Measurements from ENCODE around the gene PIP5K1C. TPM values are rescaled to one million over a fixed set of nuclear protein-coding genes. Genes with fewer than 3 reads are reported as not detected.

Gene PIP5K1C
- total RNA-seq, 1 donor from 2014 or later = 8.6 TPM

GRCh38 chr19:3599776-3600187 is 100.5 kb downstream of the PIP5K1C start:
- H3K36me3 ChIP-seq = no peaks in the 10 kb centered on the region
- no peaks in the 10 kb centered on the region for H3K4me1 ChIP-seq
- H3K36me3 Mint-ChIP-seq = no peaks in the 10 kb centered on the region
- no peaks in the 10 kb centered on the region for H3F3A ChIP-seq (ENCODE audit: low read depth)
- no peak overlapping the region for H3K27ac ChIP-seq
- H3K4me1 Mint-ChIP-seq = no peaks in the 10 kb centered on the region
- DNase-seq (ENCODE audit: low spot score) = peak; percentile 42
- no peaks in the 10 kb centered on the region for H3K79me2 ChIP-seq (ENCODE audit: low read depth)
- no peak overlapping the region for H3K9ac ChIP-seq
- no peaks in the 10 kb centered on the region for H3K9me3 Mint-ChIP-seq
- H3K4me2 ChIP-seq = no peak overlapping the region
- no peak overlapping the region for H3K4me3 Mint-ChIP-seq
- peaks cover 11% of the 10 kb centered on the region for H3K27me3 ChIP-seq
- no peak overlapping the region for H3K4me3 ChIP-seq
- no peaks in the 10 kb centered on the region for H3K9me3 ChIP-seq (ENCODE audit: low read depth)
- no peak for TF ChIP-seq EZH2phosphoT487 (IDR thresholded peaks at IDR 0.05)
- TF ChIP-seq CTCF (IDR thresholded peaks at IDR 0.05) = peak; percentile 36
- H4K20me1 ChIP-seq (ENCODE audit: low read depth) = no peaks in the 10 kb centered on the region
- H2AFZ ChIP-seq (replicated peaks) = no peak overlapping the region
- H3K27ac Mint-ChIP-seq = no peak overlapping the region
- peaks cover 10% of the 10 kb centered on the region for H3K27me3 Mint-ChIP-seq (ENCODE audit: insufficient read depth, low read depth)

- H3F3A ChIP-seq (ENCODE audit: low read depth) = peaks cover 8% of the 10 kb centered on the region
- Mint-ChIP-seq H3K27me3 (ENCODE audit: insufficient read depth, low read depth) (peaks cover 22% of the 10 kb centered on the region), H3K36me3 (no peaks in the 10 kb centered on the region), H3K4me3 (no peak overlapping the region), H3K9me3 (peaks cover 5% of the 10 kb centered on the region), H3K4me1 (no peaks in the 10 kb centered on the region), H3K27ac (no peak overlapping the region)
- no peak overlapping the region for H2AFZ ChIP-seq (replicated peaks)
- no peak for TF ChIP-seq EZH2 (IDR thresholded peaks at IDR 0.05)
- no peak for TF ChIP-seq CTCF (IDR thresholded peaks at IDR 0.05)
- no peak for TF ChIP-seq EZH2phosphoT487 (IDR thresholded peaks at IDR 0.05)
- no peaks in the 10 kb centered on the region for H3K9me3 ChIP-seq (ENCODE audit: low read depth)
- H3K4me1 ChIP-seq = no peaks in the 10 kb centered on the region
- H3K79me2 ChIP-seq (ENCODE audit: low read depth) = no peaks in the 10 kb centered on the region
- H3K27ac ChIP-seq = no peak overlapping the region
- H4K20me1 ChIP-seq (ENCODE audit: low read depth) = no peaks in the 10 kb centered on the region
- no peak for DNase-seq (ENCODE audit: low spot score)
- no peaks in the 10 kb centered on the region for H3K36me3 ChIP-seq
- H3K4me3 ChIP-seq = no peak overlapping the region
- peaks cover 38% of the 10 kb centered on the region for H3K27me3 ChIP-seq
- H3K4me2 ChIP-seq = no peak overlapping the region
- no peak overlapping the region for H3K9ac ChIP-seq
Measured at GRCh38 chr19:3595521-3596061, 104.7 kb downstream of the PIP5K1C start.

GRCh38 chr19:3593156-3593555 is 107.1 kb downstream of the PIP5K1C start:
- Mint-ChIP-seq H3K36me3 (no peaks in the 10 kb centered on the region), H3K4me3 (no peak overlapping the region), H3K27ac (no peak overlapping the region), H3K4me1 (no peaks in the 10 kb centered on the region), H3K9me3 (peaks cover 9% of the 10 kb centered on the region), H3K27me3 (ENCODE audit: insufficient read depth, low read depth) (peaks cover 28% of the 10 kb centered on the region)
- Histone ChIP-seq H3K9me3 (ENCODE audit: low read depth) (no peaks in the 10 kb centered on the region), H3K9ac (no peak overlapping the region), H3K4me1 (no peaks in the 10 kb centered on the region), H4K20me1 (ENCODE audit: low read depth) (no peaks in the 10 kb centered on the region), H3K4me2 (no peak overlapping the region), H3F3A (ENCODE audit: low read depth) (peaks cover 12% of the 10 kb centered on the region), H3K36me3 (no peaks in the 10 kb centered on the region), H3K27ac (no peak overlapping the region), H3K27me3 (peaks cover 53% of the 10 kb centered on the region), H3K4me3 (no peak overlapping the region), H3K79me2 (ENCODE audit: low read depth) (no peaks in the 10 kb centered on the region), H2AFZ (replicated peaks) (no peak overlapping the region)
- DNase-seq (ENCODE audit: low spot score) = peak; percentile 48
- TF ChIP-seq EZH2phosphoT487 (IDR thresholded peaks at IDR 0.05) = no peak
- peak; percentile 39 for TF ChIP-seq CTCF (IDR thresholded peaks at IDR 0.05)
